Muscle of back (tissue), 13 donors: ENCODE measurements around the gene DLGAP1. TPM values are rescaled to one million over a fixed set of nuclear protein-coding genes. Genes with fewer than 3 reads are reported as not detected.
"Not testable (repeated sequence)": the region's sequence is repeated elsewhere in the genome, so short reads cannot be mapped to it uniquely, and the experiment has no call there.

ENCODE experiments used
- DNase-seq, 3 donors: peaks; one replicate each; pipeline versions ENCODE4 v3.0.0 to v3.0.0-alpha.2; 2013
- long read RNA-seq, 9 donors: transcript quantifications; one replicate each; lab custom pipeline, GENCODE V29; 2026
- polyA plus RNA-seq, 10 donors: library from polyadenylated mRNA; unstranded; fragments of 120-200 nt; gene quantifications; one replicate each; pipeline ENCODE4 v1.2.1, GENCODE V29; 2013; ENCODE audit not compliant: insufficient read length in 10 of 10

DLGAP1 gene
- 1 to 10 TPM; 1.3 to 3.5 (median 2.1) TPM for polyA plus RNA-seq
- long read RNA-seq, donor 1, result 0 reads
- long read RNA-seq, donor 2, result 0 reads
- long read RNA-seq, donor 3, result 0 reads
- long read RNA-seq, donor 4, result 0 reads
- long read RNA-seq, donor 5, result 0 reads
- long read RNA-seq, donor 6, result 0 reads
- long read RNA-seq, donor 7, result 0 reads
- long read RNA-seq, donor 8, result 0 reads
- long read RNA-seq, donor 9, result 0 reads

DNA sequence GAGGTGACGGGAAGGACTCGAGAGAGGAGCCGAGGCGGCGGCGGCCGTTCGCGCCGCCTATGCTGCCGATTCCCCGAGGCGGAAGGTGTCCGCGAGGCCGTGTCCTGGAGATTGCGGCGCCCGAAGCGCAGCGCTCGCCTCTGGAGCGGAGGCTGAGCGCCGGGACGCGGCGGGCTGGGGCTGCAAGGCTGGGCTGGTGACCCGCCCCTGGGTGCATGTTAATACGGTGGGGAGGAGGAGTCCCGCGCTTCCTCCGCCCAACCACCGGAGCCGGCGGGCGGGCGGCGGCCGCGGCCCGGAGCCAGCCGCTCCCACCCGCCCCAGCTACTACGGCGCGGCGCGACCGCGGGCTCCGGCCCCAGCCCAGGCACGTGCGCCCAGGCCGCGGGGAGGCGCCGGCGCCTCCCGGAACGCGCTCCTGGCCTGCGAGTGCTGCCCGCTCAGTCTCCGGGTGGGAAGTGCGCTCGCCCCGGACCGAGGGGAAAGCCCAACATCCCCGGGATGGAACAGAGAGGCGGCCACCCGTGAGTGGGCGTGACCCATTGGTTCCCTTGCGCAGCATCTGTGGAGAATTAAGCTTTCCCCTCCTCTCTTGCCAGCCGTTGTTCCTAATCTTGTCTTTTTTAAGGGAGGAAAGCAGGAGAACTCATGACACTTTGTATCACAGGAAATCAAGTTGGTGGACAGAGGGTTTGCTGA, at the start of gene DLGAP1:
TSS of gene DLGAP1 (minus strand) at position 195 of the 699 bp plus-strand sequence.
- DNase-seq, result peak; percentile 42 to 86 (median 77)

DNA sequence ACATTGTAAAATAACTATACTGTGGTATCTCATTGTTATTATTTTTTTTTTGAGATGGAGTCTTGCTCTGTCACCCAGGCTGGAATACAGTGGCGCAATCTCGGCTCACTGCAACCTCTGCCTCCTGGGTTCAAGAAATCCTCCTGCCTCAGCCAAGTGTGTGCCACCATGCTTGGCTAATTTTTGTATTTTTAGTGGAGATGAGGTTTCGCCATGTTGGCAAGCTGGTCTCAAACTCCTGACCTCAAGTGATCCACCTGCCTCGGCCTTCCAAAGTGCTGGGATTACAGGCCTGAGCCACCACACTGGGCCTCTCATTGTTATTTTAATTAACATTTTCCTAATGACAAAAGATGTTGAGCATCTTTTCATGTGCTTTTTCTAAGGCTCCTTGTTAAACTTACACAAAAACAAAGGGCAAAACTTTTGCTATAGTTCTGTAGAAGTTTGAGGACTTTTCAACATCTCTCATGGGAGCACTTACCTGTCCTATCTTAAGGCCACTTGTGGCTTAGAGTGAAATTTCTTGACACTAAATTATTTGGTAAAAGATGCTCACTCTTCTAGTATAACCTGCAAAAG, 39.7 kb upstream of the DLGAP1 start:
- not testable (repeated sequence) for DNase-seq

DNA sequence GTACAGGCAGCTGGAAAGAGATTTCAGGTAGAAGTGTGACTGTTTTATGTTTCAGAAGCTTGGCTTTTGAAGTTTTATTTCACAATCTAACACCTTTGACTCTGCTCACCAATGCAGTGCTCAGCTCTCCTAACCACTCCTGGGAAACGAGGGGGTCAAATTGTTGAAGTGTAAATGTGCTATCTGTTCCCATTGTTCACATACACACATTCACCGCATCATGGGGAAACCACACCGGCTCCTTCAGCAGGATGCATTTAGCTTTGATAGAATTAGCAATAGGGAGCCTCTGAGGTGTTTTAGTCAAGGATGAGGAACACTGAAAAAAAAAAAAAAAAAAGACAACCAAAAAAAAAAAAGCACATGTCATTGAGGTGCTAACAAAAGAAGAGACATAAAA, 13.4 kb upstream of the DLGAP1 start:
- DNase-seq, result no peak

DNA sequence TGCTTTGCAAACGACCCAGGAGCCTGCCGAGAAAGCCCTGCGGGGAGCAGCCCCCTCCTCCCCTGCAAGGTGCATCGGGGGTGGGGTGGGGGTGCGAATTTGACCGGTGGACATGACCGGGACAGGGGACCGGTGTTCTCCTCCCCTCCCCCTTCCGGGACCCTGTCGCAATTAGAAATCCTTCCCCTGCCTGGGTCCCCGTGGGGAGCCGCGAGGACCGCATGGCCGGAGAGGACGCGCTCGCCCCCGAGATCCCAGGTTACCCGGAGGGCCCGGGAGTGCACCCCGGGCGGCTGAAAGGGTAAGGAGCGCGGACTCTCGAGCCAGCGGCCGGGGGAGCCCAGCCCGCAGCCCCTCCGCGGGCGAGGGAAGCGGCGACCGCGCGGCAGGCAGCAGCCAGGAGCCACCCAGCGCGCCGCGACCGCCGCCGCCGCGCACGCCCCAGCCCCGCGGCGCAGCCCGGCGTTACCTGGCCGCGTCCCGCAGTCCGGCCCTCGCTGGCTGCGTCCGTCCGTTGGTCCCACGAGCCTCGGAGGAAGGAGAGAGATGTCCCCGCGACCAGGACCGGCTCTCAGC, 482 bp downstream of the DLGAP1 start:
- peak in 2 of 3 donors; percentile 12 to 44 for DNase-seq

DNA sequence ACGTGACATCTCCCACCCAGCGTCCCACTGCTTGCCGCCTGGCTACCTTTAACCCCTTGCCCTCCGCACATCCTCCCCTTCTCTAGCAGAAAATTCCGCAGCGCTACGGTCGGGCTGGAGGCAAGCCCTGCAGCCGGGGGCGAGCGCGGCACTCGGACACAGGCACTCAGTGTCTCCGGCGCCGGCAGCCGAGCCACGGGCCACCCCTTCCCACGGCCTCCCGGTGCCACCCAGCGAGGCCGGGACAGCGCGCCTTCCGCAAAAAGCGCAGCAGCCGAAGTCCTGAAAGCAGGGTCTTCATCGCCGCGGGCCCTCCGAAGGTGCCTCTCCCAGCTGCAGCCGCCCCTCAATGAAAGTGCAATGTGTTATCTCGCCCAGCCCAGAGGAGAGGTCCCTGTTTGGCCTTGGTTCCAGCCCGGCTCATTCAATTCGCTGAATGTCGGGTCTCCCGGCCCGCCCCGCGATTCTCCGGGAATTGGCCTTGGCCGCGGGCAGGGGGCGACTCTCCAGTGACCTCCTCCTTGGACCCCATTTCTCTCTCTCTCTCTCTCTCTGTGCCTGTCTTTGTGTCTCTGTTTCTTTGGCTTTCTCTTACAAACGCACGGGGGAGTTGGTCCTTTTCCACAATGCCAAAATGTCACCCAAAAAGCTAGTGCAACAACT, 1.1 kb downstream of the DLGAP1 start:
- DNase-seq, result peak in 2 of 3 donors; percentile 13 to 56

DNA sequence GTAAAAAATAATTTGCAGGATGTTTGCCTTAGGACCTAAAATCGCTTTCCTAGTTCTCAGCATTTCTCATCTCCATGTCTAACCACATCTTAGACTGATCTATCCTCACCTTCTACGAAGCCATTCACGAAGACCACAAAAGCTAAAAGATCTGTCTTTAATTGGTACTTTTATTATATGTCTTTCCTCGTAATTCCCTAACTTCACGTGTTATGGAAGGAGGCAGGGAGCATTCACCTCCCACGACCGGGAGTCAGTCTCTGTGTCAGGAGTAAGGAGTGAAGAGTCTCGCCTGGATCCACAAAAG, 1.6 kb downstream of the DLGAP1 start:
- DNase-seq, result peak in 2 of 3 donors; percentile 11 to 56

DNA sequence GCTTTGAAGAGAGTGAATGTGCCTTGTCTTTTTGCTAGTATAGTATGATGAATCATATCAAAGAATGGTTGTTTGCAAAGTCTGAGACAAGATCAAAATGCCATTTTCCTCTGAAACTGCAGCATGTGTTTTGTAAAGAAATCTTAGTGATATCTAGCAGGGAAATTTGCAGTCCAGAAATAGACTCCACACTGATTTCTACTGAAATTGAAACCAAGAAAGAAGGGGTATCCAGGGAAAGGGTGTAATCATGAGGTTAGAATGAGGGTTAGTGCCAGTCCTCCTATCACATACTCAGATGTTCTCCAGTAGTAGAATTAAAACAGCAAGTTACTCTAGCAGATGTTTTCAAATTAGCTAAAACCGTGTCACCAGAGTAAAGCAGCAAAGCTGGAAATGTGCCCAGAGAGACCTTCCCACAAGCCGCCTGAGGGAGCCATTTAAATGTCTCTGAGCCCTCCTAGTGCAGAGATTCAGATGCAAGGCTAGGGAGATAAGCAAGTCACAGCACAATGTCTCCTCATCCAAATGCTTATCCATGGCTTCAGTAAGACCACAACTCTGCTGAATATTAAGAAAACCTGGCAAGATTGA, 4.9 kb downstream of the DLGAP1 start:
- peak in 2 of 3 donors; percentile 20 to 27 for DNase-seq

DNA sequence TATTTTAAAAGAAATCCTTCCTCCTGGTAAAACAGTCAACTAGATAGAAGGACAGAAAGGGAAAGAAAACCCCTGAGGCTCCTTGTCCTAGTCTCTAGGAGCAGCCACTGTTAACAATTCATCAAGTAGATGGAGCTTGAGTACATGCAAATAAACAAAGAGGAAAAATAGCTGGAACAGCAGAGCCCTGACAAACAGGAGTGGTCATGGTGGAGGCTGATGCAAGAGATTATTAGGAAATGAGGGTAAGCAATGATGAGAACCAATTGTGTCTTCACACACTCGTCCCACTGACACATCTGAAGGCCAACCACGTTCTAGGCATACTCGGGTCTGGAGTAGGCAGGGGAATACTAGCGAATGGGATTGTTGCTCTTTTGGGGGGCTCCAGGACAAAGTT, 9.2 kb downstream of the DLGAP1 start:
- no peak for DNase-seq

DNA sequence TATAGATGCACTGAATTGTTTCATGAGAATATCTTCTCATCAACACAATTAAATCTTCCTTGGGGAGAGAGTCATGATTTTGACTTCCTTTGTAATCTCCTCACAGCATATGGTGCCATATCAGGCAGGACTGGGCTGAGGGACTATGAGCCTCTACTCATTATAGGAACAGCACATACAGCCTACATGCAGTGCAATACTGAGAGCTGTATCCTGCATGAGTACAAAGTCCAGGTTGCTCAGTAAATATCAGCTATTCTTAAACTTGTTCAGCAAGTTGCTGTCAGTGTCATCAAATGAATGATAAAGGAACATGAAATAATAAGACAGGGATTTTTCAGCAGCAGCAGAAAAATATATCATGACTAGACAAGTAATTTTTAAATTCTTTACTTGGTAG, 10.8 kb downstream of the DLGAP1 start:
- DNase-seq, result no peak

DNA sequence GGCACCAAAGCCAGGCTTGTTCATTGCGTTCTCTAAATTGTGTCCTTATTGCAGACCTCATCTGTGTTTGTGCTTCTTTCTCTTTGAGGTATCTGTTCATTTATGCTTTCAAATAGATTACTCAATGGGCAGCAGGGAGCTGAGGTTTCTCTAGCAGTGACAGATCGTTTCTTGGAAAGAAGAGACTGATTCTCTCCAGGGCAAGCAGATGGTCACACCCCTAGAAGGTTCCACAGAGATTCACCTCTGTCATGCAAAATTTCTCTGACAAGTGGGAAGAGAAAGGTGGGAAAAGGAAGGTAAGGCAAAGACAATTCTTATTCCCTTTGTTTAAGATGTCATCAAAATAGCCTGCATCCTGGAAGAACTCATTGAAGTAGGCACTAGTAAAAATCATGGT, 14.0 kb downstream of the DLGAP1 start:
- DNase-seq, result no peak

DNA sequence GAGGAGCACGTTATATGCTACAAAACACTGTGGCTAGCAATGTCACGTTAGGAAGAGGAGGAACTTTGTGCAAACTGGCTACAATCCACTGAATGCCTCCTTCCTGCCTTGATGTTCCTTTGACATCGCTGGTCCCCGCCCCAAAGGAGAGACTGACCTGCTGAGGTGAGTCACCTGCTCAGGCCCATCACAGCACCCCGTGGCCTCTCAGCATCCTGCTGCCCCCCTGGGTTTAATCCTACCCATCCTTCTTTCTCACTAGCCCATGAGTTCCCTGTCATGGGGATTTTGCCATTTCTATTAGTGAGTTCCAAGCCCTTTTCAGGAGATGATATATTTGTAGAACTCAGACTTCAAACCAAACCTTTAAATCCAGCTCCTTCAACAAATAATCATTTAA, 16.2 kb downstream of the DLGAP1 start:
- no peak for DNase-seq

DNA sequence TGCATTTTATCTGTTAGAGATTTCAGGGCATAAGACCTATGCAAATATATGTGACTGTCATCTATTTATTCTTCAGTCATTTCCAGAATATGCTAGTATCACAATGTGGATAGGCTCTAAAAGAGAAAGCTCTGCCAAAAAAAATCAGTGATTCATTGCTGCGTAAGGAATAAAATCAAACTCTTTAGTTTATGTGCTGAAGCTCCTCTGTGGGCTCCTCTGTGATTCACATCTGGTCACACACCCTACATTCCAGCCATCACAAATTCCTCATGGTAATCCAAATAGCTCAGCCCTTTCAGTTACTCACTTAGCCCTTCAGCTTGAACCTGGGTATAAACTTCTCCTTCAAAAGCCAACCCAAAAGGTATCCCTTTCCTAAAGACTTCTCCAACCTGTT, 21.4 kb downstream of the DLGAP1 start:
- peak in 1 of 3 donors; percentile 27 for DNase-seq

DNA sequence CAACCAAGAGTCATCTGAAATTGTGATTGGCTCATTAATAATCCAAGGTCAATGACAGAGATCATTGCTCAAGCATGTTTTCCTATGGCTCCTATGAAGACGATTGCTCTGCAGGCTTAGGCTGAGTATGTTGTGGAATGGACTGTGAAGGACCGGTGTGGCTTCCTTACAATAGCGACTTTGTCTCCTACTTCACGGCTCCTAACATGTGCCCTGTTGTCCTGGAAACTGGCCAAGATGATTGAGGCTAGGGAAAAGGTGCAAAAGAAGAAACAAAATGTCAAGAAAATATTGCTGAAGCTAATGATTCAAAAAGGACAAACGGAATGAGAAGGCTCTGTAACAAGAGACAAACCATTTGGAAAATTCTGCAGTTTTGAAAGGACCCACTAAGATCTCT, 24.3 kb downstream of the DLGAP1 start:
- no peak for DNase-seq

DNA sequence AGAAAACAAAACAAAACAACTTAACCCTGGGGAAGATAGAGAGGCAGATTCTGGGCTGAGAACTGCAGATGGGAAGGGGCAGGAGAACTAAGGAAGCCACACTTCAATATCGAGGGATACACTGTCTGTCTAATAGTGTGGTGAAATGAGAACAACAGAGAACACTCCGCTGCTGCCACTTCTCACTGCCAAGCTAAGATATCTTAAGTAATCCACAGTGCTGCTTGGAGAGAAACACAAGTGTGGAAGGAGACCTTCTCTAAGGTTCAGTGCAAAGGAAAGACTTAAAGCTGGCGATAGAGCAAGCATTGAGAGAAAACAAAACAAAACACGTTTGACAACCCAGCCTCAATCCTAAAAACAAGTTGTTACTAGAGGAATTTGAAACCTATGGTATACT, 37.4 kb downstream of the DLGAP1 start:
- DNase-seq, result no peak

DNA sequence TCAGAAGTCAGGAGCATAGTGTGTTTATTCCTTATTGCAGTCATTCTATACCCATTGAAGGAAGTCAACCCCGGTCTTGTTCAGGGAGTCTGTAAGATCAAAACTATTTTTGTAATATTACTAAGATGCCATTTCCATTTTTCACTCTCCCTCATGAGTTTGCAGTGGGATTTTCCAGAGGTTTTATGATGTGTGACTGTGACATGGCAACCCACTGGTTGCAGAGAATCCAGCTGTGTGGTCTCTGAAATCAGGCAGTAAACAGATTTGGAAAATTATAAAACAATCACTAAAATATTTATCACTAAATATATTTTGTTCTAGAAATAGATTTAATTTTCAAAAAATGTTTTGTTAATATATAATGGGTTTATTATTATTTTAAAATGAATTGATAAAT, 38.1 kb downstream of the DLGAP1 start:
- DNase-seq, result no peak

DNA sequence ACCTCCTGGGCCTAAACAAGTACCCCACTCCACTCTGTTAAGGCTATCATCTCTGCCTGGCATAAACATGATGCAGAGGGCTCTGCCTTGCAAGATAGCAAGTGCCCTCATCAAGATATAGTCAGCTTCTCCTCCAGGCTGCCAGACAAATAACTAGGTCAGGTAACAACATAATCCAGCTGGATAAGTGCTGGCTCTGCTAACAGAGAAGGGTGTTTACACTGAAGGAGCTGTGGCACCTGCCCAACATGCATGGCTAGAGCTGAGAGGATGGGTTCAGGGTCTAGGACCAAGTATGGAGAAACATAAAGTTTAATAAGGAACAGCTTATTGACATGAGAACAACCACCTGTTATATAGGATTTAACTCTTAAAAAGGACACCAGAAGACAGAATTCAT, 42.8 kb downstream of the DLGAP1 start:
- no peak for DNase-seq

DNA sequence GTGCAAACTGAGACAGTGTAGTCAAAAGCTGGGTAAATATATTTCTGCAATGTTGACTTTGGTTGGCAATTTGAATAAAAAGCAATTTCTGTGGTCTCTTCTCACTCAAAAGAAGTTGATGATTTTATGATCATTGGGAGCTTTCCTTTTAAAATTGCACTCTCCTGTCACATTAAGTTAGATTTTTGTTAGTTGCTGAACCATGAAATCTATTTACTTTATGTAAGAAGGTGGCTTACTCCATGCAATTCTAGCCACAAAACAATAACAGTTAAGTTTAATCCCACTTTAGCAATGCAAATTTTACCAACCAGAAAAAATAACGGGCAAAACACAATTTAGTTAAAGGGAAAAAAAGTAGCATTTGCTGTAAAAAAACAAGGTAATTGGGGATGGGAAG, 48.3 kb downstream of the DLGAP1 start:
- DNase-seq, result no peak

DNA sequence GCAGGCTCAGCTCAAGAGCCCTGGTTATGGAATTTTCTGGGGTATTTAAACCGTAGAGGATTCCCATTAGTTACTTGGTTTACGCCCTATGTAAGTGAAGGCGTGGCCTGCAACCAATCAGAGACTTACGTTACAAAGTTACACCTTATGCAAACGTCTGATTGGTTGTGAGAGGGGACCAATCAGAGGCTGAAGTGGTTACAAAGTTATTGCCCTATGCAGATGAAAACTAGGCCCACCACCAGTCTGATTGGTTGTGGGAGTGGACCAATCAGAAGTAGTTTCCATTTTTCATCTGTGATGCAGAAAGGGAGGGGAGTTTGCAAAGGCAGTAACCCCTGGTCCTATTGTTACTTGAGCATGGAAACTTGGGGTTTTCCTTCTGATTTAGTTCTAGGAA, 49.1 kb downstream of the DLGAP1 start:
- DNase-seq, result no peak

DNA sequence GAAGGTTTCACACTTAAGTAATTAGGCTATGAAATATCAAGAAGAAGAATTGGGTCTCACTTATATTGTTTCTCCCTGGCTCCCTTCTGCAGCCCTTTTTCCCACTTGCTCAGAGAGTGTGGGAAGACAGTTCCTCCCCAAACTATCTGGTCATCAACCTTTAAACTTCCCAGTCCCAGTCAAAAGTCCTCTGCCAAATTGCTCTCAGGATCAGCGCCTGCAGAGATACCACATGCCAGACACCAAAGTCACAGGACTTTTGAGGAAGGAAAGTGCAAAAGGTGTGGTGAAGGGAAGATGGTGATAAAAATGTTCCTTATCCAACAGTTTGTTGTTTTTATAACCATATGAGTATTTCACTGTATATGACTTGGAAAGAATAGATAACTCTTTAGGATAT, 51.3 kb downstream of the DLGAP1 start:
- DNase-seq, result no peak

DNA sequence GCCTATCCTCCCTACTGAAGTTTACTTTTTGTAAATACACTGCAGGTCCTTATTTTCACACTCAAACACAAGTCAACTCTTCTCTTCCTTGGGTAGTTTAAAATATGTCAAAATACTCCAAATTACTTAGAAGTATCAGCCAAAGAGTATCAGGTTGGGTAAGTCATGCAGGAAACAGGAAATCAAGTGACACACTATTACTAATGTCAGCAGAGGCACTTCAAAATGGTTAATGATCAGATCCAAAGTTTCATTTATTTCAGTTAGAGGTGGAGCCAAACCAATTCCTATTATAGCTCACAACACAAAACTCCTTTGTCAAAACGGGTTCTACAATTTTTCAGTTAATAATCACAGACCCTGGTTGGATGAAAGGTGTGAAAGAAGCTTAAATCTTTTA, 54.2 kb downstream of the DLGAP1 start:
- DNase-seq, result no peak

DNA sequence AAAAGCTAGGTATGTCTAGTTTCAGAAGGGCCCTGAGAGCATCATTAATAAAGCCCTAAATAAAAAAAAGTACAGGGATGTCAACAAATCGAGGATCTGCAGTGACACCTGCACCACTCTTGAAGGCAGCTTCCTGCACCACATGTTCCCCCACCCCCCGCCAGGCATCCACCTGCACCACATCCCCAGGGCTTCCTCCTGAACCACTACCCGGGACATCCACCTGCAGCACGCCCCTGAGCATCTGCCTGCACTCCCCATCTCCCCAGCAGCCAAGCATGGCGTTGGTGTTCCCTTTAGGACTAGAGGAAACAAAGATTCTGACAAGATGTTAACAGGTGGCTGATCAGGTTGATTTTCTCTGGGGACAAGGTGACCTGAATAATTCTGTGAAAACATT, 55.2 kb downstream of the DLGAP1 start:
- no peak for DNase-seq

DNA sequence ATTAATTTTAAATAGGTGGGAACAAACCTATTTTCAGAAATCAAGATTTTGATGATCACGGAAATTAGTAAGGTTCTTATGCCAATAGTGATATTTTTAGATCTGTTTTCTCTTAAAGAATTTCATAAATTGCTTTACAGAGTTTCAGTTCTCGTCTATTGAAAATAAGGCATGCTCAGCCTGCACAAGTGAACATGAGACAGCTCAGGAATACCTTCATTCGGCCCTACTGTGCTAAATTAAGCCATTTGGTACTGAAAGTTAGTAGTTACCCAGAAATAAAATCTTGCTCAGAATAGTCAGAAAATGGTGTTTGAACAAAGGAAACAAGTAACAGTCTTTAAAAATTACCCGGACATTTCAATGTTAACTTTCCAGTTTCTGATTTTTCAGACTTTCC, 60.4 kb downstream of the DLGAP1 start:
- DNase-seq, result no peak
